Measurements from ENCODE around the gene GTF2H1. TPM values are rescaled to one million over a fixed set of nuclear protein-coding genes. Genes with fewer than 3 reads are reported as not detected.
"Not testable (repeated sequence)": the region's sequence is repeated elsewhere in the genome, so short reads cannot be mapped to it uniquely, and the experiment has no call there.

GTF2H1 gene
- total RNA-seq, 1 donor from 2014 or later, result 45.2 TPM

GRCh38 chr11:18404062-18404461, 81.7 kb downstream of the GTF2H1 start:
- Histone ChIP-seq H3K4me3 (no peak overlapping the region), H3K4me2 (no peak overlapping the region), H3K9ac (no peak overlapping the region), H3F3A (ENCODE audit: low read depth) (peaks cover 51% of the 10 kb centered on the region), H3K27me3 (no peaks in the 10 kb centered on the region), H3K9me3 (ENCODE audit: low read depth) (no peaks in the 10 kb centered on the region), H3K27ac (no peak overlapping the region), H4K20me1 (ENCODE audit: low read depth) (peaks cover 75% of the 10 kb centered on the region), H3K79me2 (ENCODE audit: low read depth) (peaks cover 8% of the 10 kb centered on the region), H3K36me3 (peaks cover 43% of the 10 kb centered on the region), H3K4me1 (no peaks in the 10 kb centered on the region), H2AFZ (replicated peaks) (no peak overlapping the region)
- Mint-ChIP-seq H3K27me3 (ENCODE audit: insufficient read depth, low read depth) (peaks cover 2% of the 10 kb centered on the region), H3K4me3 (no peak overlapping the region), H3K36me3 (peaks cover 20% of the 10 kb centered on the region), H3K27ac (no peak overlapping the region), H3K4me1 (no peaks in the 10 kb centered on the region), H3K9me3 (no peaks in the 10 kb centered on the region)
- no peak for TF ChIP-seq CTCF (IDR thresholded peaks at IDR 0.05)
- TF ChIP-seq EZH2 (IDR thresholded peaks at IDR 0.05), result no peak
- no peak for TF ChIP-seq EZH2phosphoT487 (IDR thresholded peaks at IDR 0.05)
- no peak for DNase-seq (ENCODE audit: low spot score)

- Histone ChIP-seq H3K36me3 (peaks cover 30% of the 10 kb centered on the region), H3F3A (ENCODE audit: low read depth) (peaks cover 65% of the 10 kb centered on the region), H4K20me1 (ENCODE audit: low read depth) (peaks cover 43% of the 10 kb centered on the region)
- H3K4me1 ChIP-seq; H3K79me2 ChIP-seq (ENCODE audit: low read depth); H3K4me3 Mint-ChIP-seq; H3K9me3 ChIP-seq (ENCODE audit: low read depth); H3K4me1 Mint-ChIP-seq; H3K4me3 ChIP-seq; H3K9ac ChIP-seq; H3K27me3 Mint-ChIP-seq (ENCODE audit: insufficient read depth, low read depth); DNase-seq (ENCODE audit: low spot score); H3K27ac ChIP-seq; H3K27ac Mint-ChIP-seq; H3K9me3 Mint-ChIP-seq; H2AFZ ChIP-seq (replicated peaks); H3K27me3 ChIP-seq; H3K4me2 ChIP-seq: not testable (repeated sequence)
- H3K36me3 Mint-ChIP-seq, result peaks cover 16% of the 10 kb centered on the region
Observed at GRCh38 chr11:18407400-18407799, 85.0 kb downstream of the GTF2H1 start.

- Histone ChIP-seq H3F3A (ENCODE audit: low read depth) (peaks cover 60% of the 10 kb centered on the region), H3K4me1 (no peaks in the 10 kb centered on the region), H3K27ac (peak overlapping the region; percentile 39), H3K9ac (no peak overlapping the region), H3K27me3 (no peaks in the 10 kb centered on the region), H4K20me1 (ENCODE audit: low read depth) (peaks cover 30% of the 10 kb centered on the region), H3K9me3 (ENCODE audit: low read depth) (no peaks in the 10 kb centered on the region), H2AFZ (replicated peaks) (no peak overlapping the region), H3K79me2 (ENCODE audit: low read depth) (no peaks in the 10 kb centered on the region), H3K4me3 (no peak overlapping the region), H3K36me3 (peaks cover 16% of the 10 kb centered on the region), H3K4me2 (no peak overlapping the region)
- DNase-seq (ENCODE audit: low spot score), result no peak
- Mint-ChIP-seq H3K4me1 (peaks cover 2% of the 10 kb centered on the region), H3K27ac (no peak overlapping the region), H3K27me3 (ENCODE audit: insufficient read depth, low read depth) (peaks cover 2% of the 10 kb centered on the region), H3K9me3 (no peaks in the 10 kb centered on the region), H3K4me3 (no peak overlapping the region), H3K36me3 (peaks cover 11% of the 10 kb centered on the region)
- TF ChIP-seq EZH2phosphoT487 (IDR thresholded peaks at IDR 0.05) (no peak), EZH2 (IDR thresholded peaks at IDR 0.05) (no peak), CTCF (IDR thresholded peaks at IDR 0.05) (no peak)
Observed at GRCh38 chr11:18408558-18409291, 86.4 kb downstream of the GTF2H1 start.

GRCh38 chr11:18416459-18416858, 94.1 kb downstream of the GTF2H1 start:
- no peak for DNase-seq (ENCODE audit: low spot score)
- Mint-ChIP-seq H3K4me3 (no peak overlapping the region), H3K36me3 (no peaks in the 10 kb centered on the region), H3K27ac (no peak overlapping the region), H3K4me1 (peaks cover 2% of the 10 kb centered on the region), H3K9me3 (no peaks in the 10 kb centered on the region), H3K27me3 (ENCODE audit: insufficient read depth, low read depth) (no peaks in the 10 kb centered on the region)
- H3K79me2 ChIP-seq (ENCODE audit: low read depth), result no peaks in the 10 kb centered on the region
- no peaks in the 10 kb centered on the region for H4K20me1 ChIP-seq (ENCODE audit: low read depth)
- no peaks in the 10 kb centered on the region for H3K27me3 ChIP-seq
- H3K4me2 ChIP-seq, result no peak overlapping the region
- H3K9me3 ChIP-seq (ENCODE audit: low read depth), result no peaks in the 10 kb centered on the region
- no peaks in the 10 kb centered on the region for H3K4me1 ChIP-seq
- no peak overlapping the region for H2AFZ ChIP-seq (replicated peaks)
- no peaks in the 10 kb centered on the region for H3F3A ChIP-seq (ENCODE audit: low read depth)
- H3K36me3 ChIP-seq, result no peaks in the 10 kb centered on the region
- no peak overlapping the region for H3K4me3 ChIP-seq
- no peak overlapping the region for H3K9ac ChIP-seq
- no peak overlapping the region for H3K27ac ChIP-seq
- TF ChIP-seq EZH2 (IDR thresholded peaks at IDR 0.05), result no peak

Small RNAs within 50 kb of the gene (microRNA-seq; reads per million reads assigned to microRNA genes)
- gene MIR3159, result not detected

Small RNAs within 50 kb of the gene (small RNA-seq; reads per million reads assigned to genes)
- not detected for gene MIR3159

Other genes starting within 250 kb of the GTF2H1 start
- 50.8 and 73.4 TPM in 2 replicates for gene SAAL1, start 216.5 kb upstream of the GTF2H1 start, total RNA-seq (ENCODE audit: low replicate concordance)
- not detected in 2 replicates for gene MRGPRX3, start 190.0 kb upstream of the GTF2H1 start, total RNA-seq (ENCODE audit: low replicate concordance)
- gene MRGPRX4, start 149.7 kb upstream of the GTF2H1 start, total RNA-seq (ENCODE audit: low replicate concordance), result not detected in 2 replicates
- gene SAA4, start 85.8 kb upstream of the GTF2H1 start, total RNA-seq (ENCODE audit: low replicate concordance), result not detected in 2 replicates
- not detected in 2 replicates for gene SAA2, start 73.9 kb upstream of the GTF2H1 start, total RNA-seq (ENCODE audit: low replicate concordance)
- gene SAA1, start 56.3 kb upstream of the GTF2H1 start, total RNA-seq (ENCODE audit: low replicate concordance), result not detected in 2 replicates
- gene HPS5, start 427 bp upstream of the GTF2H1 start, total RNA-seq (ENCODE audit: low replicate concordance), result 17.0 and 21.3 TPM in 2 replicates
- 781 and 977 TPM in 2 replicates for gene LDHA, start 72.0 kb downstream of the GTF2H1 start, total RNA-seq (ENCODE audit: low replicate concordance)
- gene LDHC, start 89.8 kb downstream of the GTF2H1 start, total RNA-seq (ENCODE audit: low replicate concordance), result 1.7 and 2.2 TPM in 2 replicates
- not detected in 2 replicates for gene LDHAL6A, start 133.3 kb downstream of the GTF2H1 start, total RNA-seq (ENCODE audit: low replicate concordance)
- gene TSG101, start 204.4 kb downstream of the GTF2H1 start, total RNA-seq (ENCODE audit: low replicate concordance), result 84.6 and 115 TPM in 2 replicates

All from neural progenitor cell (in vitro differentiated cells).